IPS DF 4.7 (cell line): ENCODE measurements around the gene BLNK.
"Not testable (repeated sequence)": the region's sequence is repeated elsewhere in the genome, so short reads cannot be mapped to it uniquely, and the experiment has no call there.

Experiments used
- DNase-seq: peaks from one replicate; pipeline ENCODE4 v3.0.0-alpha.2; 2013; ENCODE audit warnings: low spot score; ENCODE audit errors: extremely low read depth

The BLNK gene

DNA sequence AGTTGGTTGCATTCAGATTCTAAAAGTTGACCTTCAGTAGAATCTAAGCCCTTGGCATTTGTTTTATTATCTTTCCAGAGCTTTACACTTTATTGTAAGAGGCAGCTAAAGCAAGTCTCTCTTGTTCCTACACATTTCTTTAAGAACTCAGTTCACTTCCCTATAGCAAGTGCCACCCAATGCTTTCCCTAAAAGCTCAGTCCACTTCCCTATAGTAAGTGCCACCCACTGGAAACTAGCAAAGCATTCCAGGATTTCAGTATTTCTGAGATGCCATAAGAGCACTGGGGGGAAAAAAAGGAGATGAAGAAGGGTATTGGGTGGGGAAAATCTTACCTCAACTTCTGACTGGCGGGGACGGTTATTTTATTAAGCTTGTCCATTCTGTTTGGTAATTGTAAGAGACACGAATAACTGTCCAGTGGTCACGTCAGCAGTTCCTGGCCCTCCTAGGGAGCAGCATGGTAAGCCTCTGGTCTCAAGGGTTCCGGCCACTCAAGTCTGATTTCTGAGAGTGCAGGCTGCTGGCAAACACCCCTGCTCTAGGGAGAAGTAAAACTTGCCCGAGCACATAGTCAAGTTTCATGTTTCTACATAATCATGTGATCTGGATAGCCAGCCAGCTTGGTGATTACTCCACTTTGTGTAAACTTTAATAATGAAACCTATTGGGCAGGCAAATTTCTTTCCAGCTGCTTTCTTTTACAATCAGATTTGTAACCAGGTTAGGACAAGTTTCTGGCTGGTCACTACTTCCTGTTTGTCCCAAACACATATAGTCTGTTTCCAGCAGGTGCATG is at the start of gene BLNK:
Gene BLNK, minus strand, starts transcription at position 554 of the 800 bp plus-strand sequence. Its CDS starts 171 bp downstream, at position 383.
- no peak for DNase-seq

DNA sequence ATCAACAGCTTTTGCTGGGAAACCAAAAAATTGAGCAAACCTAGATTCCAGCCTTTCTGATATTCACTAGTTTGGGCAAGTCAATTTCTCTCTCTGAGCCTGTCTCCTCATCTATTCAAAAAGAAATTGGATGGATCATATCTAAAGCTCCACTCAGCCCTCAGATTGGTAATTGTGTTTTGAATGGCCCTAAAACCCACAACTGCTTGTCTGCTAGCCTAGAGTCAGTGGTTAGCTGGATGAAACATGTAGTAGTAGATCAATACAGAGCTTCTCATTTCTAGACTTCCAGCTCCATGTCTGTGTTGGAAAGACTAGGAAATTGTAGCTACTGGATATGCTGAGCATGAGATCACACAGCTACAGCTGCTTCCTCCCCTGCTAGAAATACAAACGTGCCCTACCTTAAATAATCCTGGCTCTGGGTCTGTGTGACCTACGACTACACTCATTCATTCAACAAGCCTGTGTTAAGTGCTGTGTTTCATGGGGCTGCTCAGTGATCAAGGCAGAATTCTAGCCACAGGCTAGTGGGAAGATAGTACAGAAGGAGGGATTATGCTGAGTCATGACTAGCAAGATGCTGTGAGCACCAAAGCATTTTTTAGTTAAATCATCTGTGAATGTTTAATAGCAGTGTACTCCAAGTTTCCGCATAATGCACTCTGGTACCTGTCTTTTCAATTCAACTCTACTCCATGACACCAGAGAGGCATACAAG is 48.5 kb upstream of the BLNK start:
- no peak for DNase-seq

DNA sequence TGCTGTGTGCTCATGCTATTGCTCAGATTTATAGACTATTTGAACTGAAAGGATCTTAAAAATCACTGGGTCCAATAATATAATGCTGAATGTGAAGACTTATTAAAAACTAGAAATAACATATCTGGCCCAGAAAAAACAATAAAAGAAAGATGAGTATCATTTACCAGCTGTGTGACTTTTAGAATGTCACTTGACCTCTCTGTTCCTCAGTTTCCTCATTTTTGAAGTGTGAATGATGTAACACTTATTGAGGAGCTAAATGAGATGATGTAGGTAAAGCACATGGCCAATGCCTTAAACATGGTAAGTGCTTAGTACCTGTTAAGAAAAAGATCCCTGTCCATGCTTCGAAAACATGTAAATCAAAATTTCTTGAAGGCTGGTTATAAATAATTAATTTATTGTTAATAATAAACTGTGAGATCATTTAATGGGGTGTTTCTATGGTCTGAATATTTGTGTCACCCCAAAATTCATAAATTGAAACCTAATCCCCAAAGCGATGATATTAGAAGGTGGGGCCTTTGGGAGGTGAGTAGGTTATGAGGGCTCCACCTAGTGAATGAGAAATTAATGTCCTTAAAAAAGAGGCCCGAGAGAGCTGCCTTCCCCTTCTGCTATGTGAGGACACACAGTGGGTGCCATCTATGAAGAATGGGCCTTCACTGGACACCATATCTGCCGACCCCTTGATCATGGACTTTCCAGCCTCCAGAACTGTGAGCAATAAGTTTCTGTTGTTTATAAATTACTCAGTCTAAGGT is 45.9 kb upstream of the BLNK start:
- DNase-seq, result no peak

DNA sequence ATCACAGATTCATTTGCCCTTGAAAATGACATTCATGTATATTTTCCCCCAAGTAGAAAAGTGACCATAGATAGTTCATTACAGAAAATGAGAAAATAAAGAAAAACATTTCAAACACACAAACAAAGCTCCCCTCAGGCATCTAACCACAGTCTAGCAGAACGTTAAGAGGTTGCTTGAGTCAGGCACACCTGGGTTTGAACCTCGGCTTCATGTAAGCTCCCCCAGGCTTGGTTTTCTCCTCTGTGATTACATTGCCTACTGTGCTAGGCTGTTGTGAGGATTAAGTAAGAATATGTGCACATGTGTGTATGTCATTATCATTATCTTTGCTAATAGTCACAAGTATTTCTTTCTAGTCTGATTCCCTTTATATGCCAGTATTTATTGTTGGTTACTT is 42.0 kb upstream of the BLNK start:
- no peak for DNase-seq

DNA sequence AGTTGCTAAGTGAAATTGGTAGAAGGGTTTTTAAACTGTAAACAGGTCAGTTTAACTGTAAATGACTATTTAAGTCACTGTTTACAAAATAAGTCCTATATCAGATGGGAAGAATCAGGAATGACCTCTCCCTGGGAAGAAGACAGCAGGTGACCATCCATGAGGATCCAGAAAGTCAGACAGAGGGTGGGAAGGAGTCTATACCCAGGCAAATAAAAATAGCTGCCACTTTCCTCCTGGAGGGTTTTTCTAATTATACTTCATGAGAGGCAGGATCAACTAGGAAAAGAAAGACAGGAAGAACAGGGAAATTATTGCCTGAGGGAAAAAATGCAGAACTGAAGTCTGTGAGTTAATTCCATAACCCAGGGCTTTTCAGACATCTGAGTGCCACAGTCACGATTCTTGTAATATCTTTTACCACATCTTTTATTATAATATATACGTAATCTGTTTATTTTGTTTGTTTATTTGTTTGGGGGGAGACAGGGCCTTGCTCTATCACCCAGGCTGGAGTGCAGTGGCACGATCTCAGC is 39.9 kb upstream of the BLNK start:
- DNase-seq, result no peak

DNA sequence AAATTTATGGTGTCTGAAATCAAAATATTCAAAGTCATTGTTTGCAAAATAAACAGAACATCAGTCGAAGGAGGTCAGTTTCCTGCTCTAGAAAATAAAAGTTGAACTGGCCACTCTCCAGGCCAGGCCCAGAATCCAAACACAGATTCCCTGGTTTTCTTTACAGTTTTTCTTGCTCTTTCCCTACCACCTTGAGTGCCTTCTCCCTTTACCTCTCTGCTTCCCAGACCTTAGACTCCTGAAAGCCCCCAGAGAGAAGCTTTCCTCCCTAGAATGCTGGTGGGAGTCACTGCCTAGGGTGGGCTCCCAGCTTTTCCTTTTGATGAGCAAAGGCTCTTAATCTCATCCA is 38.9 kb upstream of the BLNK start:
- no peak for DNase-seq

DNA sequence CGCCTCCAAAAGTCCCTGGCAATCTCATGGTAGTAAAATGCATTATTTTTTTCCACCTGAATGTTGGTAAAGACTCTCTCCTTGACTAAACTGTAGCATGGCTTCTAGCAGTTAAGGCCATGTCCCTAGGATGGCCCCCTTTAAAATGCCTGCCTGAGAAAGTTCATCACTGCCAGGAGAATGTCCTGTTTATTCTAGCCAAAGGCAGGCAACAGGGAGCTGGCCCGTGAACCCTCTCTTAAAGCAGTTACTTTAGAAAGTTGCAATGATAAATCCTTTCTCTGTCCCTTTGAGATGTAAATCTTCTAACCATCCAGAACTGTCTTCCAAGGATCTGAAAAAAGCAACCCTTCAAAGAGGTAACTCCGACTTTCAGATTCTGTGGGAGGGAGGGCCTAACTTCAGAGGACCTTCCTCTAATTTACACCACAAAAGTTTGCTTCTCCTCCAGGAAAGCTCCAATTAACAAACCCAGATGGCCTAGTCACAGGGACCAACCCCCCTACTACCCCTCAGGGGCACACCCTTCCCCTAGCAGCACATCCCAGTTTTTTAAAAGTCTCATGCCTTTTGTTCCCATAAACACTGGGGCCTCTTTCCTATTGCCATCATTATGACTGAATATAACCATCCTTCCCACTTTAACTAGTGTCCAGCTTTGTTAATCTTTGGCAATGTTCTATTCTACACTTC is 38.4 kb upstream of the BLNK start:
- DNase-seq, result peak; percentile 96

DNA sequence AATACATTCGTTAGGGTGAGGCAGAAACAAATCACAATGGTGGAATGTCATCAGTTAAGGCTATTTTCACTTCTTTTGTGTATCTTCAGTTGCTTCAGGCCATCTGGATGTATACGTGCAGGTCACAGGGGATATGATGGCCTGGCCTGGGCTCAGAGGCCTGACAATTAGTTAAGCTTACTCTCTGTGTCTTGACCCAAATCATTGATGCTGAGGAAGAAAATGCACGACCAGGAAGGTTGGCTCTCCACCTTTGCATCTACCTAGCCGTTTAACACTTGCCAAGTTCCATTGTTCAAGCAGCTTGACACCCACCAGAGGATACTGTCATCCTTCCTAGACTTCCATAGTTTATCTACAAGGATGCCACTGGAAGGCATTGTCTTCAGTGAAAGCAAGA is 37.5 kb upstream of the BLNK start:
- DNase-seq, result not testable (repeated sequence)

DNA sequence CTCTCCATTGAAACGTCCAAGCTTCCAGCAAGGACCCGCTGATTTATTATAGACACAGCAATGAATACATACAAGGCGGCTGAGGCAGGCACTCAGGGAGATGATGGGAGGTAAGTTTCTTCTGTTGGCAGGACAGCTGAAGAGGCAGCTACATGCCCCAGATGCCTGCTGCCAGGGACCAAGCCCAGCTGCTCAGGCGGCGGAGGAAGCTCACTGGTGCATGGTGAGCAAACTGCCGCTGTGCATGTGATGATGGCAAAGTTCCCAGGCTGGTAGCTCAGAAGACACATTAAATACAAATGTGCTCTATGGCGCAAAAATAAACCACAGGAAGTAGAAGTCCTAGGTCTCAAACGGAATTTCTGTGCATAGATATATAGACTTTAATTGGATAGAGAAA is 35.1 kb upstream of the BLNK start:
- DNase-seq, result no peak

DNA sequence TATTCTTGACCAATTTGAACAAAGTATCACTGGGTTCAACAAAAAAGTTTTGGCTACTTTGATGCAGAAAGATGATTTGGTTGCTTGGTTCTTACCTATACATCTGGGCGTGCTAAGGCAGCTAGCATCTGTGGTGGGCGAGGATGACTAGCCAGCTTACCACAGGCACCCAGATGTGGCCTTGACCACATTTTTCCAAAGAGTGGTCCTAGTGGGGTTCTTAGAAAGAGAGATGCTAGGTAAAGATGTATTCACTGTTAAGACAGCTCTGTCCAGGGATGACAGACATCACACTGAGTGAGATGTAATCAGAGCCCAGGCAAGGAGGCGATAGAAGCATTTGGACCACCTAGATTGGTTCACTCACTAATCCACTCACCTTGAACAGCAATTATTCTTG is 33.6 kb upstream of the BLNK start:
- DNase-seq, result no peak

DNA sequence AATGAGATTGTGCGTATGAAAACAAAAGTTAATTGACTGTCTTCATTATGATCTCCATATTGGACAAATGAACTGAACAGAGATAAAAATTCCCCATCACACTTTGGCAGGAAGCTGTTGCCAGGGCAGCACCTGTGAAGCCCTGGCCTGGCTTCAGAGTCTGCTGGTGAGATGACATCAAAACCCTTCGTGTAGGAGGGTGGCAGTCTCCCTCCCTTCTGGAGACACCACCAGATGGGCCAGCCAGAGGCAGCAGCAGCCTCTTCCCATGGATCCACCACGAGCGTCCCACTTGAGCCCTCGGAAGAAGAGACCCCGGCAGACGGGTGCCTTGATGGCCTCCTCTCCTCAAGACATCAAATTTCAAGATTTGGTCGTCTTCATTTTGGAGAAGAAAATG is 32.9 kb upstream of the BLNK start, which contains the start of gene DNTT:
Gene DNTT, plus strand, starts transcription at position 205 of the 400 bp plus-strand sequence. Its CDS starts 64 bp downstream, at position 269.
- DNase-seq, result no peak

DNA sequence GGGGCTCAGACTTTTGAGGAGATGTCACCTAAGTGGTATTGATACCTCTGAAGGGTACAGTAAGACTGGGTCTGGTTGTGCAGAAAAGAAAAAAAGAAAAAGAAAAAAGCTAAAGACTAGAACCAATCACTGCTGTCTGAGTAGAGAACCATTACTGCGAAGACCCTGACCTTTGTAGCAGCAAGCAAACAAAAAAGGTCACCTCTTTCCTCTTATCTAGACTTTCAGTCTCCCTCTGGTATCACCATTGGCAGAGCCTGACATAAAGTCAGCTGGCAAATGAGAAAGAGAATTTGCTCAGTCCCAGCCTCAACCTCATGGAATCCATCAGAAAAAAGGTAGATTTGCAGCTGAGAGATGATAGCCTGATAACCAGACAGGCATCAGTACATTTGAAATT is 30.2 kb upstream of the BLNK start:
- no peak for DNase-seq

DNA sequence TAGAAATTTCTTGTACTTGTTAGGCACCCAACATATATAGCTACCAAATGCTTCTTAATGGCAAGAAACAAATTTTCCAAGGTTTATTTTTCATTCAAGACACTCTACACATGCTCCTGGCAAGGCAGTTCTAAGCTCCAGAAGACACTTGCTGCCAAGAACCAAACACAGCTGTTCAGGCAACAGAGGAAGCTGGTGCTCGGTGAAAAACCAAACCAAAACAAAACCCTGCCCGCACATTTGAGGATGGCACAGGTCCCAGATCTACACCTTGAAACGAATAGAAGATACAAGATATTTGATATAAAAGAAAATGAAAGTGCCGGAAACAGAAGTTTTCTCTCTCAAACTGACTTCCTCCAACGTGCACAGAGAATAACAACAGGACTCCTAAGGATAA is 28.0 kb upstream of the BLNK start:
- no peak for DNase-seq

DNA sequence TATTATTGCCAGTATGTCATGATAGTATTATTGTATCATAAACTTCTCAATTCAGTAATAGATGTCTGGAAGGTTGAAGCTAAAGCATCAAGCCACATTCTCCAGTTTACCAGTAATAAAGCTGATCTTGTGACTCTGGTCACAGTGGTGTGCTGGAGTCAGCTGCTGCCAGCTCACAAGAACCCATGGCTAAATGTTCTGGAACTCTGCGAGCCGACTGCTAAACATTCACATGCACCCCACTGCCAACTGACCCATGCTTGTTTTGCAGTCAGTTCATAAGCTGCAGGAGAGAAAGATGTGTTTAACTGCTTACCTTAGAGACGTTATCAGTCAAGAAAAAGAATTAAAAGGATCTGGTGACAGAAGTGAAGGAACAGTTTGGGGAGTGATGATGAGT is 27.0 kb upstream of the BLNK start:
- DNase-seq, result no peak

DNA sequence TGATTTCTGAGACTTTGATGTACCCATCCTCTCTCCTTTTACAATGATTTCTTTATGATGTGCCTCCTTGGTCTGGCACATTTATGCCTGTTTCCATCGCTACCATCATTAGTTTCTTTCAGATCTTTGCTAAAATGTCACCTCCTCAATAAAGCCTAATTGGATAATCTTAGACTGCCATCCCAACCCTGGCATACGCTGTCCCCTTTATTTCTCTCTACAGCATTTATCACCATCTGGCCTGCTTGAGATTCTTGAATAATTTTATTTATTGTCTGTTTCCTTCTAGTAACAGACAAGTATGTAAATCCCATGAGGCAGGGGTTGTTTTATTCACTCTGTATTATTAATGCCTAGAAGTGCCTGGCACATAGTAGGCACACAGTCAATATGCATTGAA is 26.1 kb upstream of the BLNK start:
- DNase-seq, result no peak

DNA sequence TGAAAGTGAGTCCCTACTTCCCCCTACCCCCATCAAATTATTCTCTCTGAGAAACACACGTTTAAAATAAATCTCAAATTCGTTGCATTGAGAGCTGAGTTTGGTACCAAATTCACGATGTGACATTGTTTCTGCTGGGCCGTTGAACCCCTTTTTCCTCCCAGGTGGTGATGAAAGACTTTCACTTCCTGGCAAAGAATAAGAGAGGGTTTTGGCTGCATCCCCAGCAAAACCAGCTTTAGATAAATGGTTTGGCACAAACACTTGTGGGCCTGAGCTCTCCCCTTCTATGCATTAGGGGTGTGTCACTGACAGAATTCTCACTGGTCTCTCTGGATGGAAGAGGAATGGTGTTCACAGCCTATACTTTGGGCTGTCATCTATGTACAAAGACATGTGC is 24.1 kb upstream of the BLNK start:
- DNase-seq, result no peak

DNA sequence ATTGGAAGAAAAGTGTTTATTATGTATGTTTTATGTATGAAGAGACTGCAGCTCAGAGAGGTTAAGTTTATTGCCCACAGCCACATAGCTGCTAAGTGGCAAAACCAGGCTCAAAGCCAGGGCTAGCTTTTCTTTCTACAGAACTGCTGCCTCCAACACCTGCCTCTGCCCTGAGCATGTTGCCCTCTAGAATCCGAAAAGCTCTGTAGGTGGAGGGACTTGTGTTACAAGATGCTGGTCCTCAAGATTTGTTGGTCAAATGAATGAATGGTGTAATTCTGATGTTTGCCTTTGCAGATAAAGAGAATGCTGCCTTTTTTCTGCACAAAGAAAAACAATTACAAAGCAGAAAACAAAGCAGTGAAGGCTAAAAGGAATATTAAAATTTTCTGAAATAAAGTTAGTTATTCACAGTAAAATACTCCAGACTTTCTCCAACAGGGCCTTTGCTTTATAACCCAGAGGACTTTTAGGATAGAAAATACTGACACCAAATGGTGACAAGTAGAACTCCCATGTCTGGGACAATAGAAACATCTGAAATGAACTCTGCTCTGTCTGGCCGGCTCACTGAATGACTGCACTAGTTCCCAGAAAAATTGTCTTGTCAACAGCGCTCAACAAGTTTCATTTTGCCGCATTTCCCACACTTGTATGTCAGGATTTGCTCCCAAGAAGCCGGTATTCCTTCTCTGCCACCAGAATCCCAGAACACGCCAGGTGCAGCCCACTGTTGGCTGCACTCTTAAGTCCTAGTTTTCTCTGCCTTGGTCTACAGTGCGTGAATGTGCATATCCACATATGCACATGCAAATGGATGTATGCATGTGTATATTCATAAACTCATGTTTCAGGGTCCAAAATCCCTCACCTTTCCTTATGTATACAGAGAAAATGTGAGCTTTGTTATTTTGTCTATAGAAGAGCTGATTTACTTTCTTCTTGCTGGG is 21.9 kb upstream of the BLNK start:
- DNase-seq, result no peak

DNA sequence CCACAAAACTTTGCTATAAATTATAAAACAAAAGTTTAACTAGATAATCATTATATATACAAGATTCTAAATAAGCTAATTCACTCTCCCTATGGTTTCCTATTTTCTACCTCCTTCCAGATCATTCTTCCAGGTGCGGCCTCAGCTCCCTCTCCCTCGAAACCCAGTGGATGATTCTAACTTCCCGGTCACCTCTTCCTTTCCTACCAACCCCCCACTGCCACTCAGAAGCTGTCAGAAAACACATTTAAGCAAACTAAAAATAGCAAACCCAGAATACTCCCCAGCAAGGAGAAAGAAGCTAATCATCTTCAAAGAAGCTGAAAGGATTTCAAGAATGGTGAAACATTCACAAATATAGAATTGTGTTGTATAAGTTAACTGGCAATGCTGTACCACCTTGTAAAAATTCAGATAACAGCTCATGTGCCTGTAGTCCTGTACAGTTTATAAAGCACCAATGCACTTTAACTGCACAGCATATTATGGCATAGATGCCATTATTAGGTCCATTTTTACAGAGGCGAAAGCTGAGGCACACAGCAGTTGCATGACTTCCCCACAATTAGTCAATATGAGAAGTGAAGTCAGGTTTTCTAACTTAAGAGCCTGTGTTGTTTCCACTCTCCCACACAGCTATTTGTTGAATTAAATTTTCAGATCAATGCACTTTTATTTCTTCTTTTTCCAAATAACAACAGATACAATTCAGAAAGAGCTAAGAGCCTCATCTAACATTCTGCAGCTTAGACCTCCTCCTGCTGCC is 19.2 kb upstream of the BLNK start:
- no peak for DNase-seq

DNA sequence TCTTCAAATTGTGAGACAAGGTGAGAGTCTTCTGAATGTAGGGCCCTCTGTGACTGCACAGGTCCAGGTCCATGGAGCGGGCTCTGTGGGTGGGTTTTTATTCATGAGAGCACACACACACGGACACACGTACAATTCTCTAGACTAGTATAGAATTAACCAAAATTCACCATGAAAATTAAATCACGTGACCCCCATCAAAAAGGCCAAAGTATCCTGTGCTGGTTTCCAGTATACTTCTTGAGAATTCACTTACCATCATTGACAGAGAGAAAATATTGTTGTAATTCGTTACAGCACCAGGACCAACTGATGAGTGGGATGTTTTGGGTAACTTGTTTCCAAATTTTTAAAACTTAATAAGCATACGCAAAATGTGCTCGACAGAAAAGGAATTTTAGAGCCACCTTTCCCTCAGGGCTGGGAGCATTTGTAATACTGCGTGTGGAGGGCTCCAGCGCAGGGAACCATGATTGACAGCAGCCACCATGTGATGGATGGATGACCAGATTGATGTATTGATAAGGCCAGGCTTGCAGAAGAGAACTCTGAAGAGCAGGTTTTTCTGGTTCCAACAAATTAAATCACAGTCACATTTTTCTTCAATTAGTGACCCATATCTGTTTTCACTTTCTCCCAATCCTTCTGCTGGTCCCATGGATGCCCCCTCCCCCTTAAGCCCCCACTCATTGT is 18.0 kb upstream of the BLNK start:
- DNase-seq, result no peak
